Cardiac muscle cell (in vitro differentiated cells and primary cell): ENCODE data around the gene LIX1. TPM values are rescaled to one million over a fixed set of nuclear protein-coding genes. Genes with fewer than 3 reads are reported as not detected.
"Not testable (repeated sequence)": the region's sequence is repeated elsewhere in the genome, so short reads cannot be mapped to it uniquely, and the experiment has no call there.

Source experiments
- DNase-seq, 2 donors: peaks; one replicate each; pipeline versions ENCODE4 v3.0.0 to v3.0.0-alpha.2; 2010 to 2017; ENCODE audit warnings: low read depth in 1 of 2, low spot score in 1 of 2
- H3K27ac ChIP-seq: fragments of 200-600 bp; sonication (generic); 2 replicates; pipeline ENCODE4 v1.5.1; 2016
- H3K27me3 ChIP-seq: fragments of 200-600 bp; sonication (generic); 2 replicates; pipeline ENCODE4 v1.6.0; 2016; ENCODE audit warnings: control low read depth
- H3K36me3 ChIP-seq: fragments of 200-600 bp; sonication (generic); 2 replicates; pipeline ENCODE4 v1.5.1; 2016; ENCODE audit warnings: control low read depth
- H3K4me1 ChIP-seq: fragments of 200-600 bp; sonication (generic); 2 replicates; pipeline ENCODE4 v1.8.1; 2017; ENCODE audit warnings: low read depth, mild to moderate bottlenecking, mixed run types
- H3K4me3 ChIP-seq: fragments of 200-600 bp; sonication (generic); 2 replicates; pipeline ENCODE4 v1.5.1; 2016; ENCODE audit warnings: mild to moderate bottlenecking
- H3K9me3 ChIP-seq: fragments of 200-600 bp; sonication (generic); 2 replicates; pipeline ENCODE4 v1.5.1; 2017; ENCODE audit warnings: low read depth, mild to moderate bottlenecking, control low read depth
- polyA plus RNA-seq: library from polyadenylated mRNA; unstranded; fragments of >200 nt; fragmentation: Nextera tagmentation; extraction: Ambion mirVana; gene quantifications from 2 replicates; pipeline ENCODE4 v1.2.1, GENCODE V29; 2016
- total RNA-seq: library from RNA; depleted of rRNA; stranded (reverse); fragments of >200 nt; gene quantifications from 2 replicates; pipeline ENCODE4 v1.2.3, GENCODE V29; 2016
- TF ChIP-seq, protein P1 (sequence below): IDR thresholded peaks from 2 replicates; pipeline ENCODE4 v1.5.1; 2012; ENCODE audit warnings: low read depth, mild to moderate bottlenecking, low read length

Gene LIX1
- total and polyA plus RNA-seq, 2 experiments from 2014 or later: 68.1 to 96.0 TPM

DNA sequence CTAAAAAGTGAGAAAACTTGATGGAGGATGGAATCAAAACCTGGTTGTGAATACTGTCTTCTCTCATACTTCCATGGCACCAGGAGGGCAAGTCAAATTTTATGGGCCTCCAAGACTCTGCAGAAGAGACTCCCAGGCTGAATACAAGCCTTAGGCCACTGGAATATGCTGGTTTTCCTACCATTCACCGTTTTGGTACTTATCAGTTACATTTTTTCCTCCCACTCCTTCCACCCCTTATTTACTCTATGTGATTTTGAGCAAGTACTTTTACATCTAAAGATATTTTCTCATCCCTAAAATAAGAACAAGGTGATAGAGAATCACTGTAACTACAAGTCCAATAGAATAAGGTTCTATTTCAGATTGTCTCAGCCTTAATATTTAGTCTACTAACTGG lies 8.0 kb upstream of the LIX1 start:
- no peak for DNase-seq
- TF ChIP-seq, protein P1, sequence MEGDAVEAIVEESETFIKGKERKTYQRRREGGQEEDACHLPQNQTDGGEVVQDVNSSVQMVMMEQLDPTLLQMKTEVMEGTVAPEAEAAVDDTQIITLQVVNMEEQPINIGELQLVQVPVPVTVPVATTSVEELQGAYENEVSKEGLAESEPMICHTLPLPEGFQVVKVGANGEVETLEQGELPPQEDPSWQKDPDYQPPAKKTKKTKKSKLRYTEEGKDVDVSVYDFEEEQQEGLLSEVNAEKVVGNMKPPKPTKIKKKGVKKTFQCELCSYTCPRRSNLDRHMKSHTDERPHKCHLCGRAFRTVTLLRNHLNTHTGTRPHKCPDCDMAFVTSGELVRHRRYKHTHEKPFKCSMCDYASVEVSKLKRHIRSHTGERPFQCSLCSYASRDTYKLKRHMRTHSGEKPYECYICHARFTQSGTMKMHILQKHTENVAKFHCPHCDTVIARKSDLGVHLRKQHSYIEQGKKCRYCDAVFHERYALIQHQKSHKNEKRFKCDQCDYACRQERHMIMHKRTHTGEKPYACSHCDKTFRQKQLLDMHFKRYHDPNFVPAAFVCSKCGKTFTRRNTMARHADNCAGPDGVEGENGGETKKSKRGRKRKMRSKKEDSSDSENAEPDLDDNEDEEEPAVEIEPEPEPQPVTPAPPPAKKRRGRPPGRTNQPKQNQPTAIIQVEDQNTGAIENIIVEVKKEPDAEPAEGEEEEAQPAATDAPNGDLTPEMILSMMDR: no peak
- no peak overlapping the region for H3K4me3 ChIP-seq
- H3K36me3 ChIP-seq: no peaks in the 10 kb centered on the region
- no peaks in the 10 kb centered on the region for H3K9me3 ChIP-seq
- no peaks in the 10 kb centered on the region for H3K27me3 ChIP-seq
- no peak overlapping the region for H3K27ac ChIP-seq
- H3K4me1 ChIP-seq: peaks cover 9% of the 10 kb centered on the region

DNA sequence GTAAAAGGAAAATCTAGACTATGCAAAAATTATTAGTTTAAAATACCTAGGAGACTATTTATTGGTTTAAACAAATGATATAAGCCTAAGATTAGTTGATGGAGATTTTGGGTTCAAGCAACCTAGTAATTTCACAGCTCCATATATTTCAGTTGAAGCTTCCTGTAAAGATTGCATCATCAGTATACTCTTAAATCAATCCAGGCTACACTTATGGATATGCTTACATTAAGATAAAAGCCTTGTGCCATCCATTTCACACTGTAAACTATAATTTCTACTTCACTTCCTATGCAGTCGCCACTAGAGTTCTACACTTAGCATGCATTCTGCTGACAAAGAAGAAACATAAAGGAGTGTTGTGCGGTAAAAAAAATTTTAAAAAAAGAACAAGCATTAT lies 7.3 kb upstream of the LIX1 start:
- no peaks in the 10 kb centered on the region for H3K36me3 ChIP-seq
- no peak overlapping the region for H3K27ac ChIP-seq
- TF ChIP-seq, protein P1: no peak
- no peaks in the 10 kb centered on the region for H3K27me3 ChIP-seq
- H3K9me3 ChIP-seq: no peaks in the 10 kb centered on the region
- DNase-seq: no peak
- no peak overlapping the region for H3K4me3 ChIP-seq
- H3K4me1 ChIP-seq: peaks cover 9% of the 10 kb centered on the region

DNA sequence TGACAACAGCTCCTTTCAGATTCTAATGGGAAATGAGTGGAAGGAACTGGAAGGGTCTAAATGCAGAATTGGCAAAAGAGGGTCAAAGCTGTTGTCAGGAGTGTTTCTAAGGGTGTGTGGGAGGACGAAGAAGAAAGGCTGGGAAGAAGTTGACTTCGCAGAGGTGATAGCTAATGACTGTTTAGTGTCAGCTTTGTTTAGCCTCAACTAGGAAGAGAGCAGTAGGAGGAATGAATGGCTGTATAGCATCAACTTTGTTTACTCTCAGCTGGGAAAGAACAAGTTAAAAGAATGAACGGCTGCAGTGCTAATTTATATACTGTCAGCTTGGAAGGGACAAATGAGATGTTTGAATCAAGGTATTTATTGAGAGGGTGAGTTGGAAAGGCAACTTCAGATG lies 5.9 kb upstream of the LIX1 start:
- no peak overlapping the region for H3K4me3 ChIP-seq
- TF ChIP-seq, protein P1: no peak
- H3K27me3 ChIP-seq: no peaks in the 10 kb centered on the region
- peaks cover 9% of the 10 kb centered on the region for H3K4me1 ChIP-seq
- H3K9me3 ChIP-seq: no peaks in the 10 kb centered on the region
- no peaks in the 10 kb centered on the region for H3K36me3 ChIP-seq
- H3K27ac ChIP-seq: no peak overlapping the region
- DNase-seq: no peak

DNA sequence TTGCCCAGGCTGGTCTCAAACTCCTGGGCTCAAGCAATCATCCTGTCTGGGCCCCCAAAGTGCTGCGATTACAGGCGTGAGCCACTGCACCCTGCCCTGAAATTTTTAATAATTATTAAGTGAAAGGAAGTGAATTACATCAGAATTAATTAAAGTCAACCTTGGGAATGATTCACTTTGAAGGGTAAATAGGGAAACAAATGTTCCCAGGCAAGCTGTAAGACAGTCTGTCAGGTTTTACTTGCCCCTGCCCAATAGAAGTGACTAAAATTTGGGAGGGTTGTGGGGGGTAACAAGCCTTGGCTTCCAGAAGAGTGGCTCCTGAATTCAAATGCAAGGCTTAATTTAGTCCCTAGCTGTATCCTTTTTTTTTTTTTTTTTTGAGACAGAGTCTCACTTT lies 1.3 kb upstream of the LIX1 start:
- Histone ChIP-seq H3K4me1 (peaks cover 21% of the 10 kb centered on the region), H3K27ac (no peak overlapping the region), H3K27me3 (no peaks in the 10 kb centered on the region), H3K36me3 (no peaks in the 10 kb centered on the region), H3K4me3 (no peak overlapping the region), H3K9me3 (no peaks in the 10 kb centered on the region)
- DNase-seq: no peak
- TF ChIP-seq, protein P1: no peak

DNA sequence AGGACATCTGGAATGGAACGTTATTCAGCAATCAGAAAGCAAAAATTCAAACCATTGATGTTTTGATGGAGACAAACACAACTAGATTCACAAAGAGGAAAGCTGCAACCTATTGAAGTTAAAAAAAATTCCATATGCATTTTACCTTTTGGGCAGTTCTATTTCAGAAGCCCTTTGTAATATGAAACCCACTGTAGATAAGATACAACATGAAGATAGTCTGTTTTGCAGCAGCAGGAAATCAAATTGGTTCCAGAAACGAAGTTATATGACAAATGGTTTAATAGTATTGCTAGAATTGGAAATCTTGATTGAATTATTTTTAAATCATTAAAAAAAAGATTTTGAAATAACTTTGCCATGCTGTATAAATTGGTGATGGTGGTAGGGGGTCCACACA lies 872 bp downstream of the LIX1 start:
- TF ChIP-seq, protein P1: no peak
- Histone ChIP-seq H3K9me3 (no peaks in the 10 kb centered on the region), H3K27me3 (no peaks in the 10 kb centered on the region), H3K36me3 (no peaks in the 10 kb centered on the region), H3K27ac (peak overlapping the region; percentile 85), H3K4me1 (peaks cover 42% of the 10 kb centered on the region), H3K4me3 (peak overlapping the region; percentile 59)
- DNase-seq: no peak

DNA sequence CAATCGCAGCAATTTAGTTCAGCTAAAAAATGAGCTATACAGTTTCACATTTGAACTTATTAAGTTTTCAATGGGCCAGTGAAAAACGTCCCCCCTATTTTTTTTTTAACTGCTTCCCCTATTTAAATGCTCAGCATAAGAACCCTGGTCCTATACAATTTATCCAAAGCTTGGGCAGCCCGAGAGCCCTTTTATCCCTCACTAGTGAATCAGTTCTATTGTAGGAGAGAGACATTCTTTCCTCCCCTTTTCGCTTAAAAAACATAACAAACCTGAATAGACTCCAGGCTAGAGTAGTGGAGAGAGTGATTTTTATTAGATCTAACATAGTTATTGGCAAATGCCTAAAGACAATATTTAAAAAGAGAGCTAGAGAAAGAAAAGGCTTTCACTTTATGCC lies 1.4 kb downstream of the LIX1 start:
- Histone ChIP-seq H3K27ac (peak overlapping the region; percentile 85), H3K4me1 (peaks cover 47% of the 10 kb centered on the region)
- no peak for DNase-seq

DNA sequence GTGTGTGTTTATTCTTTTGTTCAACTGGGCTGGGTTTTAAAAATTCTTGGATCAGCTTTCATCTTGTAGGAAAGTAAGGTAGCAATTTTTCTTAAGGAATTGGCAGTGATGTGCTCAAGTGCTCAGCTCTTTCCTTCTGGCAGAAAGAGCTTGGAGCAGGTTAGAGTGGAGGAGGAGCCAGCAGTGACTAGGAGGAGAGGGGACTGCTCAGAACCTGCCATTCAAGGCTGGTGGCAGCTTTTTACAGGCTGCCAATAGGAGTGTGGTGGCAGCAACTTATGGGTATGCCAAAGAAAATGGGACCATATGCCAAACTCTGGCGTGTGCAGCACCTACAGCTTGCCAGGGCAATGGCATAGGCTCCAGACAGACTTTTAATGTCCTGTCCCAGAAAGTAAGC lies 2.2 kb downstream of the LIX1 start:
- not testable (repeated sequence) for H3K9me3 ChIP-seq, H3K27me3 ChIP-seq, H3K36me3 ChIP-seq
- Histone ChIP-seq H3K4me3 (peak overlapping the region; percentile 59), H3K27ac (peak overlapping the region; percentile 85), H3K4me1 (peaks cover 53% of the 10 kb centered on the region)
- peak in 1 of 2 donors; percentile 50 for DNase-seq

More for the DNA sequence above, 1.4 kb downstream of the LIX1 start:
- Histone ChIP-seq H3K36me3 (no peaks in the 10 kb centered on the region), H3K9me3 (no peaks in the 10 kb centered on the region), H3K27me3 (no peaks in the 10 kb centered on the region), H3K4me3 (peak overlapping the region; percentile 59)
- TF ChIP-seq, protein P1: no peak
